GM12865 (cell line): ENCODE data around the gene GPR52.

Experiments used
- DNase-seq: peaks from one replicate; pipeline ENCODE4 v3.0.0; 2010; ENCODE audit warnings: low read depth
- H3K4me3 ChIP-seq: 2 replicates; pipeline ENCODE4 v1.5.1; 2011; ENCODE audit warnings: mild to moderate bottlenecking, low read depth, low read length, control low read depth
- CTCF ChIP-seq: IDR thresholded peaks from 2 replicates; pipeline ENCODE4 v1.5.1; 2011; ENCODE audit warnings: low read length, control low read depth, low read depth, inconsistent platforms; ENCODE audit not compliant: insufficient read depth; ENCODE audit errors: missing control alignments

Gene GPR52

GRCh38 chr1:174428033-174428432 is 19.7 kb upstream of the GPR52 start:
- H3K4me3 ChIP-seq = no peak overlapping the region
- no peak for DNase-seq
- TF ChIP-seq CTCF = no peak

- no peak for TF ChIP-seq CTCF
- no peak overlapping the region for H3K4me3 ChIP-seq
- DNase-seq = no peak
Measured at GRCh38 chr1:174428739-174429138, 19.0 kb upstream of the GPR52 start.

- H3K4me3 ChIP-seq = no peak overlapping the region
- no peak for TF ChIP-seq CTCF
- DNase-seq = no peak
Measured at GRCh38 chr1:174433451-174433850, 14.3 kb upstream of the GPR52 start.

GRCh38 chr1:174445351-174445750 is 2.4 kb upstream of the GPR52 start:
- no peak overlapping the region for H3K4me3 ChIP-seq
- DNase-seq = no peak
- TF ChIP-seq CTCF = no peak

GRCh38 chr1:174445817-174446216 is 1.9 kb upstream of the GPR52 start:
- H3K4me3 ChIP-seq = no peak overlapping the region
- TF ChIP-seq CTCF = no peak
- DNase-seq = no peak

- TF ChIP-seq CTCF = no peak
- no peak for DNase-seq
Measured at GRCh38 chr1:174448531-174448883, 743 bp downstream of the GPR52 start.

GRCh38 chr1:174448974-174449373 is 1.2 kb downstream of the GPR52 start:
- no peak overlapping the region for H3K4me3 ChIP-seq
- no peak for DNase-seq
- TF ChIP-seq CTCF = no peak

More at GRCh38 chr1:174448531-174448883, 743 bp downstream of the GPR52 start:
- H3K4me3 ChIP-seq = no peak overlapping the region
